ENCODE measurements around the gene ITM2A. TPM values are rescaled to one million over a fixed set of nuclear protein-coding genes. Genes with fewer than 3 reads are reported as not detected.

Gene ITM2A
- polyA plus RNA-seq, 1 donor (not counting 4 experiments of a cell fraction or from before 2014, with no cell fraction given) = 64.4 TPM

GRCh38 chrX:79408623-79409322 lies 41.6 kb upstream of the ITM2A start:
- no peak overlapping the region for H3K4me2 ChIP-seq (ENCODE audit: control insufficient read depth, extremely low read depth, insufficient read depth, low read depth, low read length)
- no peak for FAIRE-seq

GRCh38 chrX:79400623-79401022 lies 33.5 kb upstream of the ITM2A start:
- FAIRE-seq = no peak
- H3K4me3 ChIP-seq (ENCODE audit: control insufficient read depth in 2 of 3, extremely low read depth in 1 of 3, insufficient read depth in 2 of 3, low read depth in 1 of 3, low read length in 3 of 3) = no peak overlapping the region
- no peak for DNase-seq (ENCODE audit: low read depth, low spot score)
- no peaks in the 10 kb centered on the region for H3K9me1 ChIP-seq (ENCODE audit: control insufficient read depth, extremely low read depth, insufficient read depth, low read length)
- no peaks in the 10 kb centered on the region for H3K79me2 ChIP-seq (ENCODE audit: control insufficient read depth, insufficient read depth, low read length)
- no peak overlapping the region for H3K9ac ChIP-seq (ENCODE audit: control insufficient read depth, extremely low read depth, insufficient read depth, low read length)
- no peaks in the 10 kb centered on the region for H3K27me3 ChIP-seq (ENCODE audit: control insufficient read depth, extremely low read depth, insufficient read depth, low read length)
- no peak overlapping the region for H2AFZ ChIP-seq (ENCODE audit: control insufficient read depth, low read length)
- no peak overlapping the region for H3K4me2 ChIP-seq (ENCODE audit: control insufficient read depth, extremely low read depth, insufficient read depth, low read depth, low read length)
- dilution Hi-C loops (cut with MboI; ENCODE audit: extremely low pct_ligation_motif_present, low sequenced_read_pairs) = no loop called here
- H4K20me1 ChIP-seq (ENCODE audit: control insufficient read depth, extremely low read depth, insufficient read depth, low read length) = no peaks in the 10 kb centered on the region
- no peaks in the 10 kb centered on the region for H3K4me1 ChIP-seq (ENCODE audit: control insufficient read depth, extremely low read depth, insufficient read depth, low read length)
- no peaks in the 10 kb centered on the region for H3K36me3 ChIP-seq (ENCODE audit: control insufficient read depth in 2 of 2, extremely low read depth in 1 of 2, insufficient read depth in 2 of 2, low read length in 2 of 2)
- no peak for TF ChIP-seq EZH2 (IDR thresholded peaks at IDR 0.05; ENCODE audit: low read length)
- TF ChIP-seq CTCF (optimal IDR thresholded peaks at IDR 0.05 in 1 of 3, IDR thresholded peaks at IDR 0.05 in 1 of 3, conservative IDR thresholded peaks at IDR 0.05 in 1 of 3; ENCODE audit: extremely low read depth in 1 of 3, insufficient read depth in 2 of 3, low read length in 3 of 3) = no peak
- H3K9me3 ChIP-seq (ENCODE audit: control insufficient read depth, low read depth, low read length) = no peaks in the 10 kb centered on the region
- H3K27ac ChIP-seq (ENCODE audit: control insufficient read depth, insufficient read depth, low read length) = no peak overlapping the region

More at GRCh38 chrX:79408623-79409322, 41.6 kb upstream of the ITM2A start:
- Histone ChIP-seq H3K9ac (ENCODE audit: control insufficient read depth, extremely low read depth, insufficient read depth, low read length) (no peak overlapping the region), H3K4me1 (ENCODE audit: control insufficient read depth, extremely low read depth, insufficient read depth, low read length) (no peaks in the 10 kb centered on the region), H3K9me1 (ENCODE audit: control insufficient read depth, extremely low read depth, insufficient read depth, low read length) (no peaks in the 10 kb centered on the region), H3K9me3 (ENCODE audit: control insufficient read depth, low read depth, low read length) (no peaks in the 10 kb centered on the region), H4K20me1 (ENCODE audit: control insufficient read depth, extremely low read depth, insufficient read depth, low read length) (no peaks in the 10 kb centered on the region), H2AFZ (ENCODE audit: control insufficient read depth, low read length) (no peak overlapping the region), H3K27me3 (ENCODE audit: control insufficient read depth, extremely low read depth, insufficient read depth, low read length) (no peaks in the 10 kb centered on the region), H3K27ac (ENCODE audit: control insufficient read depth, insufficient read depth, low read length) (no peak overlapping the region), H3K36me3 (ENCODE audit: control insufficient read depth in 2 of 2, extremely low read depth in 1 of 2, insufficient read depth in 2 of 2, low read length in 2 of 2) (no peaks in the 10 kb centered on the region), H3K79me2 (ENCODE audit: control insufficient read depth, insufficient read depth, low read length) (no peaks in the 10 kb centered on the region), H3K4me3 (ENCODE audit: control insufficient read depth in 2 of 3, extremely low read depth in 1 of 3, insufficient read depth in 2 of 3, low read depth in 1 of 3, low read length in 3 of 3) (no peak overlapping the region)
- dilution Hi-C loops (cut with MboI; ENCODE audit: extremely low pct_ligation_motif_present, low sequenced_read_pairs) = no loop called here
- TF ChIP-seq EZH2 (IDR thresholded peaks at IDR 0.05; ENCODE audit: low read length) (no peak), CTCF (optimal IDR thresholded peaks at IDR 0.05 in 1 of 3, IDR thresholded peaks at IDR 0.05 in 1 of 3, conservative IDR thresholded peaks at IDR 0.05 in 1 of 3; ENCODE audit: extremely low read depth in 1 of 3, insufficient read depth in 2 of 3, low read length in 3 of 3) (no peak)
- DNase-seq (ENCODE audit: low read depth, low spot score) = no peak

Data from keratinocyte (primary cell).